T-helper 2 cell treated with Interferon-gamma antibody and Interleukin-4, amounts not matched to agents 5 μg/mL and 100 μg/mL, for 36 hours (primary cell): ENCODE results near the gene XPNPEP1.
A peak's percentile ranks its signal among the peaks of the same experiment; 100 is the strongest.

Experiments
- DNase-seq: peaks from one replicate; pipeline ENCODE4 v3.0.0; 2021; ENCODE audit warnings: low spot score
- H3K27ac Mint-ChIP-seq: one replicate; pipeline ENCODE4 v1.8.0; 2021; ENCODE audit warnings: mild to moderate bottlenecking, mixed read lengths
- H3K27me3 Mint-ChIP-seq: one replicate; pipeline ENCODE4 v1.8.0; 2021; ENCODE audit warnings: low read depth, mixed read lengths
- H3K36me3 Mint-ChIP-seq: one replicate; pipeline ENCODE4 v1.8.0; 2021; ENCODE audit warnings: low read depth, mixed read lengths
- H3K4me1 Mint-ChIP-seq: one replicate; pipeline ENCODE4 v1.8.0; 2021; ENCODE audit warnings: low read depth, mixed read lengths
- H3K4me3 Mint-ChIP-seq: one replicate; pipeline ENCODE4 v1.8.0; 2022; ENCODE audit warnings: mild to moderate bottlenecking, moderate library complexity, mixed read lengths
- H3K9me3 Mint-ChIP-seq: one replicate; pipeline ENCODE4 v1.8.0; 2021; ENCODE audit warnings: mixed read lengths

The XPNPEP1 gene

GRCh38 chr10:109886037-109886780, 37.1 kb downstream of the XPNPEP1 start:
- H3K9me3 Mint-ChIP-seq = no peaks in the 10 kb centered on the region
- peaks cover 41% of the 10 kb centered on the region for H3K36me3 Mint-ChIP-seq
- no peaks in the 10 kb centered on the region for H3K27me3 Mint-ChIP-seq
- no peak overlapping the region for H3K27ac Mint-ChIP-seq
- peaks cover 18% of the 10 kb centered on the region for H3K4me1 Mint-ChIP-seq
- H3K4me3 Mint-ChIP-seq = no peak overlapping the region
- no peak for DNase-seq

- DNase-seq = peak; percentile 38
- Mint-ChIP-seq H3K9me3 (no peaks in the 10 kb centered on the region), H3K36me3 (peaks cover 36% of the 10 kb centered on the region), H3K27ac (no peak overlapping the region), H3K4me1 (peaks cover 8% of the 10 kb centered on the region), H3K4me3 (no peak overlapping the region), H3K27me3 (no peaks in the 10 kb centered on the region)
Measured at GRCh38 chr10:109883859-109884771, 39.2 kb downstream of the XPNPEP1 start.

- Mint-ChIP-seq H3K36me3 (peaks cover 42% of the 10 kb centered on the region), H3K27me3 (no peaks in the 10 kb centered on the region), H3K4me1 (peaks cover 8% of the 10 kb centered on the region), H3K27ac (no peak overlapping the region), H3K4me3 (no peak overlapping the region), H3K9me3 (no peaks in the 10 kb centered on the region)
- no peak for DNase-seq
Measured at GRCh38 chr10:109882251-109883057, 40.9 kb downstream of the XPNPEP1 start.

- Mint-ChIP-seq H3K4me3 (no peak overlapping the region), H3K9me3 (no peaks in the 10 kb centered on the region), H3K36me3 (peaks cover 38% of the 10 kb centered on the region), H3K27ac (peak overlapping the region; percentile 7), H3K4me1 (peaks cover 4% of the 10 kb centered on the region), H3K27me3 (no peaks in the 10 kb centered on the region)
- no peak for DNase-seq
Measured at GRCh38 chr10:109881769-109882057, 41.6 kb downstream of the XPNPEP1 start.

- no peaks in the 10 kb centered on the region for H3K27me3 Mint-ChIP-seq
- H3K9me3 Mint-ChIP-seq = no peaks in the 10 kb centered on the region
- H3K27ac Mint-ChIP-seq = peak overlapping the region; percentile 7
- no peak overlapping the region for H3K4me3 Mint-ChIP-seq
- H3K36me3 Mint-ChIP-seq = peaks cover 38% of the 10 kb centered on the region
- peaks cover 3% of the 10 kb centered on the region for H3K4me1 Mint-ChIP-seq
- no peak for DNase-seq
Measured at GRCh38 chr10:109880886-109881768, 42.2 kb downstream of the XPNPEP1 start.

- Mint-ChIP-seq H3K36me3 (peaks cover 33% of the 10 kb centered on the region), H3K4me3 (no peak overlapping the region), H3K4me1 (no peaks in the 10 kb centered on the region), H3K27me3 (no peaks in the 10 kb centered on the region), H3K27ac (no peak overlapping the region), H3K9me3 (no peaks in the 10 kb centered on the region)
- no peak for DNase-seq
Measured at GRCh38 chr10:109877546-109877945, 45.8 kb downstream of the XPNPEP1 start.

GRCh38 chr10:109875828-109876821, 47.2 kb downstream of the XPNPEP1 start:
- DNase-seq = no peak
- Mint-ChIP-seq H3K36me3 (peaks cover 39% of the 10 kb centered on the region), H3K9me3 (no peaks in the 10 kb centered on the region), H3K4me1 (no peaks in the 10 kb centered on the region), H3K4me3 (no peak overlapping the region), H3K27me3 (no peaks in the 10 kb centered on the region), H3K27ac (no peak overlapping the region)

- DNase-seq = no peak
- H3K4me1 Mint-ChIP-seq = no peaks in the 10 kb centered on the region
- H3K27ac Mint-ChIP-seq = no peak overlapping the region
- no peaks in the 10 kb centered on the region for H3K9me3 Mint-ChIP-seq
- no peak overlapping the region for H3K4me3 Mint-ChIP-seq
- H3K36me3 Mint-ChIP-seq = peaks cover 38% of the 10 kb centered on the region
- H3K27me3 Mint-ChIP-seq = no peaks in the 10 kb centered on the region
Measured at GRCh38 chr10:109875151-109875568, 48.2 kb downstream of the XPNPEP1 start.

- DNase-seq = no peak
- Mint-ChIP-seq H3K27me3 (no peaks in the 10 kb centered on the region), H3K4me3 (no peak overlapping the region), H3K4me1 (no peaks in the 10 kb centered on the region), H3K27ac (no peak overlapping the region), H3K9me3 (no peaks in the 10 kb centered on the region), H3K36me3 (peaks cover 49% of the 10 kb centered on the region)
Measured at GRCh38 chr10:109871476-109871875, 51.8 kb downstream of the XPNPEP1 start.

GRCh38 chr10:109866995-109867635, 56.2 kb downstream of the XPNPEP1 start:
- H3K4me1 Mint-ChIP-seq = no peaks in the 10 kb centered on the region
- no peak overlapping the region for H3K27ac Mint-ChIP-seq
- no peak overlapping the region for H3K4me3 Mint-ChIP-seq
- H3K9me3 Mint-ChIP-seq = peaks cover 14% of the 10 kb centered on the region
- no peaks in the 10 kb centered on the region for H3K27me3 Mint-ChIP-seq
- no peak for DNase-seq
- peaks cover 65% of the 10 kb centered on the region for H3K36me3 Mint-ChIP-seq

GRCh38 chr10:109866168-109866994, 56.9 kb downstream of the XPNPEP1 start:
- Mint-ChIP-seq H3K27me3 (no peaks in the 10 kb centered on the region), H3K9me3 (peaks cover 14% of the 10 kb centered on the region), H3K4me1 (no peaks in the 10 kb centered on the region), H3K4me3 (no peak overlapping the region), H3K27ac (no peak overlapping the region), H3K36me3 (peaks cover 59% of the 10 kb centered on the region)
- no peak for DNase-seq
